ENCODE data around the gene ZNF287.

The ZNF287 gene

GRCh38 chr17:16568541-16569357, at the start of gene ZNF287:
Gene ZNF287, minus strand, starts transcription at chr17:16569204. Its CDS starts 1,473 bp downstream, at chr17:16567731.
- TF ChIP-seq CTCF (IDR thresholded peaks at IDR 0.05; ENCODE audit: low read depth, low read length) = no peak
- peak within 1 kb of the TSS; percentile 86 for H3K4me3 ChIP-seq (ENCODE audit: low read depth, low read length)

- TF ChIP-seq CTCF (IDR thresholded peaks at IDR 0.05; ENCODE audit: low read depth, low read length) = no peak
- H3K4me3 ChIP-seq (ENCODE audit: low read depth, low read length) = no peak overlapping the region
Observed at GRCh38 chr17:16617481-16618060, 48.6 kb upstream of the ZNF287 start.

GRCh38 chr17:16599537-16599936, 30.5 kb upstream of the ZNF287 start:
- no peak for TF ChIP-seq CTCF (IDR thresholded peaks at IDR 0.05; ENCODE audit: low read depth, low read length)
- no peak overlapping the region for H3K4me3 ChIP-seq (ENCODE audit: low read depth, low read length)

- H3K4me3 ChIP-seq (ENCODE audit: low read depth, low read length) = no peak overlapping the region
- no peak for TF ChIP-seq CTCF (IDR thresholded peaks at IDR 0.05; ENCODE audit: low read depth, low read length)
Observed at GRCh38 chr17:16593356-16594102, 24.5 kb upstream of the ZNF287 start.

- peak overlapping the region; percentile 63 for H3K4me3 ChIP-seq (ENCODE audit: low read depth, low read length)
- TF ChIP-seq CTCF (IDR thresholded peaks at IDR 0.05; ENCODE audit: low read depth, low read length) = peak; percentile 98
Observed at GRCh38 chr17:16589097-16589969, 20.3 kb upstream of the ZNF287 start.

GRCh38 chr17:16585796-16586195, 16.8 kb upstream of the ZNF287 start:
- H3K4me3 ChIP-seq (ENCODE audit: low read depth, low read length) = no peak overlapping the region
- no peak for TF ChIP-seq CTCF (IDR thresholded peaks at IDR 0.05; ENCODE audit: low read depth, low read length)

Measured in WI38 (cell line).